GM21360 (cell line): Measurements from ENCODE around the gene ZNF512B.
A peak's percentile ranks its signal among the peaks of the same experiment; 100 is the strongest.
"Not testable (repeated sequence)": the region's sequence is repeated elsewhere in the genome, so short reads cannot be mapped to it uniquely, and the experiment has no call there.

Experiments used
- ATAC-seq: cut with Tn5 transposase; IDR thresholded peaks from one replicate; pipeline ENCODE4 v1.9.1; 2021; ENCODE audit warnings: mild to moderate bottlenecking, moderate library complexity; ENCODE audit not compliant: unreplicated experiment

The ZNF512B gene

GRCh38 chr20:63969838-63970713 is at the start of gene ZNF512B:
ZNF512B (minus strand) TSS chr20:63969930; CDS start chr20:63967950, 1,980 bp downstream.
- ATAC-seq: no peak

- no peak for ATAC-seq
These were observed 45.9 kb upstream of the ZNF512B start for GRCh38 chr20:64015635-64016034.

- ATAC-seq: not testable (repeated sequence)
These were observed 42.8 kb upstream of the ZNF512B start for GRCh38 chr20:64012385-64013154.

GRCh38 chr20:64011366-64011779 is 41.6 kb upstream of the ZNF512B start:
- no peak for ATAC-seq

GRCh38 chr20:64010711-64011237 is 41.0 kb upstream of the ZNF512B start:
- ATAC-seq: no peak

- no peak for ATAC-seq
These were observed 40.2 kb upstream of the ZNF512B start for GRCh38 chr20:64009811-64010387.

- ATAC-seq: no peak
These were observed 37.2 kb upstream of the ZNF512B start for GRCh38 chr20:64006902-64007301.

GRCh38 chr20:64006490-64006889 is 36.8 kb upstream of the ZNF512B start:
- ATAC-seq: no peak

GRCh38 chr20:64005394-64005793 is 35.7 kb upstream of the ZNF512B start:
- no peak for ATAC-seq

GRCh38 chr20:64003960-64004725 is 34.4 kb upstream of the ZNF512B start:
- ATAC-seq: no peak

- ATAC-seq: no peak
These were observed 31.9 kb upstream of the ZNF512B start for GRCh38 chr20:64001607-64002011.

GRCh38 chr20:64000906-64001305 is 31.2 kb upstream of the ZNF512B start:
- no peak for ATAC-seq

- no peak for ATAC-seq
These were observed 13.2 kb upstream of the ZNF512B start for GRCh38 chr20:63982937-63983336.

GRCh38 chr20:63980806-63981728 is 11.3 kb upstream of the ZNF512B start, which contains the start of gene PRPF6:
PRPF6 (plus strand) TSS chr20:63981132; CDS start chr20:63981246, 114 bp downstream.
- peak; percentile 55 for ATAC-seq

- ATAC-seq: no peak
These were observed 10.6 kb upstream of the ZNF512B start for GRCh38 chr20:63980317-63980805.

- no peak for ATAC-seq
These were observed 10.0 kb upstream of the ZNF512B start, which contains the start of gene SAMD10 for GRCh38 chr20:63979557-63980316. SAMD10 (minus strand) TSS chr20:63979642; CDS start chr20:63979467, 175 bp downstream.

- ATAC-seq: no peak
These were observed 9.5 kb upstream of the ZNF512B start for GRCh38 chr20:63979229-63979556.
